Esophagus squamous epithelium (tissue), 5 donors: ENCODE results near the gene WDR18. TPM values are rescaled to one million over a fixed set of nuclear protein-coding genes. Genes with fewer than 3 reads are reported as not detected.
A peak's percentile ranks its signal among the peaks of the same experiment; 100 is the strongest.

ENCODE experiments used
- DNase-seq: peaks from one replicate; lab custom pipeline; 2025; lab: John Stamatoyannopoulos, UW
- H3K27ac ChIP-seq, 4 donors: fragments of 200-600 bp; sonication (generic); one replicate each; pipeline ENCODE4 v1.5.1; 2016 to 2019; ENCODE audit warnings: mild to moderate bottlenecking in 1 of 4
- H3K27me3 ChIP-seq, 4 donors: fragments of 200-600 bp; sonication (generic); 1 replicate in 3 of 4; 2 replicates in 1 of 4; pipeline versions ENCODE4 v1.5.1 to v1.6.0; 2017 to 2021; ENCODE audit warnings: antibody characterized with exemption in 1 of 4
- H3K36me3 ChIP-seq, 3 donors: fragments of 200-600 bp; sonication (generic); one replicate each; pipeline ENCODE4 v1.5.1; 2016 to 2019
- H3K4me1 ChIP-seq, 3 donors: fragments of 200-600 bp; sonication (generic); one replicate each; pipeline ENCODE4 v1.5.1; 2017 to 2019
- H3K4me3 ChIP-seq, 4 donors: fragments of 200-600 bp; sonication (generic); 1 replicate in 3 of 4; 2 replicates in 1 of 4; pipeline ENCODE4 v1.5.1; 2016 to 2019; ENCODE audit warnings: mild to moderate bottlenecking in 2 of 4, moderate library complexity in 1 of 4
- H3K9me3 ChIP-seq, 3 donors: fragments of 200-600 bp; sonication (generic); one replicate each; pipeline ENCODE4 v1.5.1; 2016 to 2019
- POLR2A ChIP-seq, 4 donors: fragments of 450-650 bp; IDR thresholded peaks; one replicate each; pipeline ENCODE4 v1.6.1; 2017; ENCODE audit warnings: antibody characterized with exemption in 4 of 4, mild to moderate bottlenecking in 4 of 4, moderate library complexity in 3 of 4
- WGBS, 2 donors: methylation state at CpG; one replicate each; pipeline ENCODE4 v1.1.5; 2018; 5-methylcytosine and 5-hydroxymethylcytosine counted together
- intact Hi-C: fragments of 100-400 bp; cut with DNase I; formaldehyde crosslinking; loops from one replicate; pipeline ENCODE4 v1.15.0; 2022
- total RNA-seq, 4 donors: library from RNA; depleted of rRNA; stranded (reverse); fragments of >200 nt; gene quantifications; one replicate each; pipeline ENCODE4 v1.1.0, GENCODE V29; 2016
- TF ChIP-seq, protein P1 (sequence below), 6 experiments: fragments of 450-650 bp in 4 of 6; fragments of 200-600 bp in 2 of 6; sonication (generic) in 2 of 6; IDR thresholded peaks; one replicate each; pipeline ENCODE4 v1.5.1; 2016 to 2019; ENCODE audit warnings: antibody characterized with exemption in 6 of 6, mild to moderate bottlenecking in 4 of 6, moderate library complexity in 4 of 6
- donor health status: DM: yes; HTN: yes; CAD: no.

WDR18 gene
- total RNA-seq, 4 donors from 2014 or later, result 28.2 to 70.1 (median 53.0) TPM

DNA sequence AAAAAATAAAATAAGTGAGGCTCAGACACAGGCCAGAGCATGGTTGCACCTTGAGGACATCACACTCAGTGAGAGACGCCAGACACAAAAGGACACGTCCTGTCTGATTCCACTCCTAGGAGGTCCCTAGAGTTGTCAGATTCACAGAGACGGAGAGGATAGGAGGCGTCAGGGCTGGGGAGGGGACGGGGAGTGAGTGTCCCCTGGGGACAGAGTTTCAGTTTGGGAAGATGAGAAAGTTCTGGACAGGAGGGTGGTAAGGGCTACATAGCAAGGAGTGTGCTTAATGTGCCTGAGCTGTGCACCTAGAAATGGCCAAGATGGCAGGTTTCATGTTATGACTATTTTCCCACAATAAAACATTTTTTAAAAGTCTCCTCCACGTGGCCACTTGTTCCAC is 13.9 kb downstream of the WDR18 start:
- H3K36me3 ChIP-seq, result peaks cover 0 to 20% (median 0%) of the 10 kb centered on the region in 3 donors
- H3K4me3 ChIP-seq, result no peak overlapping the region
- DNase-seq, result no peak
- peaks cover 8 to 94% (median 23%) of the 10 kb centered on the region in 4 donors for H3K27me3 ChIP-seq
- WGBS, 2 donors, result 6 to 15% methylated on average over 5 to 6 of the region's 6 CpGs
- TF ChIP-seq, protein P1, sequence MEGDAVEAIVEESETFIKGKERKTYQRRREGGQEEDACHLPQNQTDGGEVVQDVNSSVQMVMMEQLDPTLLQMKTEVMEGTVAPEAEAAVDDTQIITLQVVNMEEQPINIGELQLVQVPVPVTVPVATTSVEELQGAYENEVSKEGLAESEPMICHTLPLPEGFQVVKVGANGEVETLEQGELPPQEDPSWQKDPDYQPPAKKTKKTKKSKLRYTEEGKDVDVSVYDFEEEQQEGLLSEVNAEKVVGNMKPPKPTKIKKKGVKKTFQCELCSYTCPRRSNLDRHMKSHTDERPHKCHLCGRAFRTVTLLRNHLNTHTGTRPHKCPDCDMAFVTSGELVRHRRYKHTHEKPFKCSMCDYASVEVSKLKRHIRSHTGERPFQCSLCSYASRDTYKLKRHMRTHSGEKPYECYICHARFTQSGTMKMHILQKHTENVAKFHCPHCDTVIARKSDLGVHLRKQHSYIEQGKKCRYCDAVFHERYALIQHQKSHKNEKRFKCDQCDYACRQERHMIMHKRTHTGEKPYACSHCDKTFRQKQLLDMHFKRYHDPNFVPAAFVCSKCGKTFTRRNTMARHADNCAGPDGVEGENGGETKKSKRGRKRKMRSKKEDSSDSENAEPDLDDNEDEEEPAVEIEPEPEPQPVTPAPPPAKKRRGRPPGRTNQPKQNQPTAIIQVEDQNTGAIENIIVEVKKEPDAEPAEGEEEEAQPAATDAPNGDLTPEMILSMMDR (IDR thresholded peaks at IDR 0.05), result no peak
- TF ChIP-seq POLR2A (IDR thresholded peaks at IDR 0.05), result no peak
- peaks cover 21 to 42% (median 31%) of the 10 kb centered on the region in 3 donors for H3K4me1 ChIP-seq
- intact Hi-C loops, result no loop called here
- H3K27ac ChIP-seq, result no peak overlapping the region
- no peaks in the 10 kb centered on the region for H3K9me3 ChIP-seq

- no peak for DNase-seq
- WGBS, 2 donors, result 37 to 47% methylated on average over 3 of the region's 3 CpGs
- H3K9me3 ChIP-seq, result no peaks in the 10 kb centered on the region
These were observed 15.2 kb downstream of the WDR18 start for GRCh38 chr19:999379-999719.

DNA sequence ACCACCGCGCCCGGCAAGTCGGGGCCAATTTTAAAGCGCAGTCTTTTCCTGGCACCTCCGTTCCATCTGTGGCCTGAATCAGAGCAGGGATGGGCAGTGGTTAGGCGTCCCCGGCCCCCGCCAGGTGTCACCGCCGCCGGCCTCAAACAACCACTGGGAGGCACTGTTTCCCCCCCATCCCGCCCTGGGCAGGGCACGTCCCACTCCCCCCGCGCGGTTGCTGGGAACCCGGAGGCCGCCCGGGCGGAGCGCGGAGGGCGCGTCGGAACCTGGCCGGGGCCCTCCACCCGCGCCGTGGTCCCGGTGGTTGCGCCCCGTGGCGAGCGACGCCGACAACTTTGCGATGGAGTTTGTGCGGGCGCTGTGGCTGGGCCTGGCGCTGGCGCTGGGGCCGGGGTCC is 15.9 kb downstream of the WDR18 start, which contains the start of gene GRIN3B:
Gene GRIN3B, plus strand, starts transcription at position 325 of the 400 bp plus-strand sequence. Its CDS starts 19 bp downstream, at position 344.
- no peak for DNase-seq
- no CpG with 5 or more reads among the region's 43 CpGs for WGBS, 2 donors
- peak within 1 kb of the TSS in 2 of 4 donors; percentile 32 to 59 for H3K4me3 ChIP-seq
- peaks cover 21 to 38% (median 31%) of the 10 kb centered on the region in 3 donors for H3K4me1 ChIP-seq
- no peak within 1 kb of the TSS for H3K27ac ChIP-seq
- H3K36me3 ChIP-seq, result peaks cover 0 to under 1% (median 0%) of the 10 kb centered on the region in 3 donors
- H3K27me3 ChIP-seq, result peaks cover 8 to 98% (median 23%) of the 10 kb centered on the region in 4 donors
- TF ChIP-seq, protein P1 (IDR thresholded peaks at IDR 0.05), result peak; percentile 21 to 55 (median 42)
- no peak for TF ChIP-seq POLR2A (IDR thresholded peaks at IDR 0.05)
- intact Hi-C loops, result no loop called here
- H3K9me3 ChIP-seq, result no peaks in the 10 kb centered on the region

More at GRCh38 chr19:999379-999719, 15.2 kb downstream of the WDR18 start:
- no peak overlapping the region for H3K4me3 ChIP-seq
- TF ChIP-seq, protein P1 (IDR thresholded peaks at IDR 0.05), result no peak
- TF ChIP-seq POLR2A (IDR thresholded peaks at IDR 0.05), result no peak
- H3K27me3 ChIP-seq, result peaks cover 8 to 98% (median 23%) of the 10 kb centered on the region in 4 donors
- H3K27ac ChIP-seq, result no peak overlapping the region
- peaks cover 21 to 42% (median 31%) of the 10 kb centered on the region in 3 donors for H3K4me1 ChIP-seq
- peaks cover 0 to 8% (median 0%) of the 10 kb centered on the region in 3 donors for H3K36me3 ChIP-seq
- intact Hi-C loops, result no loop called here

- TF ChIP-seq POLR2A (IDR thresholded peaks at IDR 0.05), result no peak
- TF ChIP-seq, protein P1 (IDR thresholded peaks at IDR 0.05), result no peak
- Histone ChIP-seq H3K4me3 (peak overlapping the region in 2 of 4 donors; percentile 32 to 59), H3K9me3 (no peaks in the 10 kb centered on the region), H3K36me3 (no peaks in the 10 kb centered on the region), H3K27me3 (peaks cover 8 to 90% (median 23%) of the 10 kb centered on the region in 4 donors), H3K27ac (no peak overlapping the region), H3K4me1 (peaks cover 18 to 31% (median 26%) of the 10 kb centered on the region in 3 donors)
- no peak for DNase-seq
- intact Hi-C loops, result no loop called here
- WGBS, 2 donors, result 14 to 17% methylated on average over 7 to 11 of the region's 73 CpGs
These were observed 16.7 kb downstream of the WDR18 start for GRCh38 chr19:1000591-1001537.
